HG03521 (cell line): ENCODE data around the gene TEX11.

Source experiments
- ATAC-seq: cut with Tn5 transposase; IDR thresholded peaks from one replicate; pipeline ENCODE4 v1.9.1; 2021; ENCODE audit warnings: mild to moderate bottlenecking, moderate library complexity; ENCODE audit not compliant: unreplicated experiment

The TEX11 gene

DNA sequence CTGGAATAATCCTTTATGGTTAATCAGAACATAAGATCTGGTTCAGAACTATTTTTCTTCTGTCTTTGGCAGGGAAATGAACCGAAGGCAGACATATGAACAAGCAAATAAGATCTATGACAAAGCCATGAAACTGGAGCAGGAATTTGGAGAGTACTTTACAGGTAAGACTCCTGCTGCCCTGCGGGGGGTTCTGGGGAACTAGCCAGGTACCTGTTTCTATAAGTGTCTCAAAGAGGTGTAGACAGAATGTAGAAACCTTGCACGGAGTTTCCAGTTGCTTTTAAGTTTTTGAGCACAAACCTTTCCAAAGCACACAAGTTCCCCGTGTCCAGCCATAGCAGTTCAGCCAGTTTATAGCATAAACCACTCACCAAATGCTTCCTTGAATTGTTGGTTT is 407.7 kb downstream of the TEX11 start:
- ATAC-seq = no peak

DNA sequence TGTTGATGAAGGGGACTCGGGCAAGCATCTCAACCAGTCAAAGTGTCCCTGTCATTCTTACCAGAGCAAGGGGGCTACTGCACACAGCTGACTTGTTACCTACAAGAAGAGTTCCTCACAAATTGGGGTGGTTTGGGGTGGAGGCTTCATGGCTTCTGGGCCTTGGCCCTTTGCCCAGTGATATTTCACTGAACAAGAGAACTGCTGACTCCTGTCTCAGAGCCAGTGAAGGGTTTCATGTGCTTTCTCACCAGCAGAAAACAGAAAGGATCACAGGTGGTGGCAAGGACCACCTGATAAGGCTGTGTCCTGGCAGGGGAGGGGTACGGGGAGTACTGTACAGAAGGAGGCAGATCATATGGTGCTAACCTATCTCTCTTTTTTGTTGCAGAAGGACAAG is 410.4 kb downstream of the TEX11 start:
- no peak for ATAC-seq

GRCh38 chrX:70497026-70497425 is 411.5 kb downstream of the TEX11 start:
- ATAC-seq = no peak

DNA sequence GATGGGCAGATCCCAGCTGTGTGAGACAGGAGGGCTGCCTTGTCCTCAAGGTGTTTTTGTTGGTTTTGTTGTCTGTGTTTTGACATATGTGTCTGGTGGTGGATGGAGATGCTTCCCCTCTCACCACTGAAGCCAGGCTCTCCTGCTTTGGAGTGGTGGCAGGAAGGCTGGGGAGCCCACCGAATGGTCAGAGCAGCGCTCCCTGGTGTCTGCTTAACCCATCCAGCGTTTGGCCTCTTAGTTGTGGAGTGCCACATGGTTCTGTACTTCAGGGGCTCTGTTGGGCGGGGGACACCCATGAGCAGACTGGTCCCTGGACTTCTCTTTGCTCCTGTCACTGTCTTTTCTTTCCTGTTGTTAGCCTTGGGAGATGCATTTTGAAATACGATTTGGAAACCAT is 412.0 kb downstream of the TEX11 start:
- ATAC-seq = no peak

GRCh38 chrX:70494441-70494840 is 414.1 kb downstream of the TEX11 start:
- no peak for ATAC-seq

GRCh38 chrX:70488856-70489255 is 419.7 kb downstream of the TEX11 start:
- no peak for ATAC-seq

GRCh38 chrX:70485466-70485865 is 423.0 kb downstream of the TEX11 start:
- ATAC-seq = no peak

DNA sequence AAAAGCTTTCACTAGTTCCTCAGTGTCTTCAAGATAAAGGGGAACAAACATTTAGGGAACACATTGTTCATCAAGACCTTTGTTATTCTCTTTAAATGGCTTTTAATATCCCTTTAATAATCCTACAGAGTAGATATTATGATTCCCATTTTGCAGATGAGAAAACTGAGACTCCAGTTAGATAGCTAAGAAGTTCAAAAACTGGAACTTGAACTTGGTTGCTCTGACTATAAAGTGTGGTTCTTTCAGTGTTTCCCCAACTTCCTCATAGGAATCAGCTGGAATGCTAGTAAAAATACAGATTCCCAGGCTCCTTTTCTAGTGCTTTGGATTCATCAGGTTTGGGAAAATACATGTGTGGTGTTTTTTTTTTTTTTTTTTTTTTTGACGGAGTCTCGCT is 426.2 kb downstream of the TEX11 start:
- ATAC-seq = no peak

DNA sequence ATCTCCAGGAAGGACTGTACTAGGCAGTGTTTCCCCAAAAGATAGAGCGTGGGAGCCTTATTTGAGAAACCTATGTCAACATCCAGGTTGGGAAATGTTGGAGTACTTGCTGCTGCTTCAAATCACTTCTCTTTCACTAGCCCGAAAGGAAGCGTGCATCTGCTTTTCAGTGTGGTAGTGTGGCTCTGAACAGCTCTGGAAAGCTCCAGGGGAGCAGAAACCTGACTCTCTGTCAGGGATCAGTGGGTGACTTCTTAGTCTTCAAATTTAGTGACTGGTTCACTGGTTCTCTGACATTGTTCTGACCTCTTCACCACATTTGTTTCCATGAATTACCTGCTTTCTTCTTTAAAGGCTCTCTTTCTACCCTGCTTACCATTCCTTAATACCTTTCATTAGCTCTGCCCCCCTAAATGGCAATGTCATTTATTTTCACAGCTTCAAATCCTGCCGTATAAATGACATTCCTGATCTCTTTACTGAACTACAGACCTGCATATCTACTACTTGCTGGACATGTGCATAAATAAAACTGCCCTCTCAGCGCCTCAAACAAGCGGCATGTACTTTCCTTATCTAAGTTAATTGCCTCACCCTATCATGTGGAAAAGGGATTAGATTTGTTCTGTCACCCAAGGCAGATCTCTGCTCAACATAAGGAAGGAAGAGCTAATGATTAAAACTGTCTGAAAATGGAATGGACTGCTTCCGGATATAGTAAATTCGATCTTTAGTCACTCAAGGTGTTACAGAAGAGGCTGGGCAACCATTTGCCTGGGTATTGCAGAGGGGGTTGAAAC is 426.8 kb downstream of the TEX11 start:
- no peak for ATAC-seq

GRCh38 chrX:70480660-70481018 is 427.9 kb downstream of the TEX11 start:
- no peak for ATAC-seq

GRCh38 chrX:70479922-70480659 is 428.4 kb downstream of the TEX11 start:
- no peak for ATAC-seq

GRCh38 chrX:70479247-70479921 is 429.1 kb downstream of the TEX11 start:
- no peak for ATAC-seq
